Measurements from ENCODE around the gene TCF7L2.

Gene TCF7L2

DNA sequence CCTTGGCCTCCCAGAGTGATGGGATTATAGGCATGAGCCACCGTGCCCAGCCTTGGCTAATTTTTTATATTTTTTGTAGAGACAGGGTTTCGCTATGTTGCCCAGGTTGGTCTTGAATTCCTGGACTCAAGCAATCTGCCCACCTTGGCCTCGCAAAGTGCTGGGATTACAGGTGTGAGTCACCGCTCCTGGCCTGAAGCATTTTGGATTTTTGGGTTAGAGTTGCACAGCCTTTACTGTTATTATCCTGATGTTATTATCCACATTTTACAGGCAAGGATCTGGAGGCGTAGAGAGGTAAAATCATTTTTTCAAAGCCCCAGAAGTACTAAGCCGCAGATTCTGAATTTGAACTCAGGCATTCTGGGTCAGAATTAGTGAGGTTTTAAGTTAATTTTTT, 75.4 kb downstream of the TCF7L2 start:
- DNase-seq: no peak

DNA sequence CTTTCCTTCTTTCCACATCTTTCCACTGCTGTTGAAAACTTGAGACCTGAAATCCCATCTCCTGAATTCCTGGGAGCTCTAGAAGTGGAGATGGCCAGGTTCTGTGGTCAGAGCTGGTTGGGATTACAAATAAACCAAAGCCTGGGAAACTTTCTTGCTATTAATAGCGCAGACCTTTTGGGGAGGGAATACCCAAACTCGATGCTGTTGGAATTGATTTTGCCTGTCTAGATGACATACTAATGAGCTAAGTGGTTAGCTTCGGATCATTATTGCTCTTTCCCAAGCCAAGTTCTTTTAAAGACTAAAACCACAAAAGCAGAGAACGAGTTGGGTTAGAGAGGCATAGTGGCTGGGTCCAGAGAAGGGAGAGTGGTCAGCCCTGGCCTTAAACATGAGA, 76.6 kb downstream of the TCF7L2 start:
- no peak for DNase-seq

DNA sequence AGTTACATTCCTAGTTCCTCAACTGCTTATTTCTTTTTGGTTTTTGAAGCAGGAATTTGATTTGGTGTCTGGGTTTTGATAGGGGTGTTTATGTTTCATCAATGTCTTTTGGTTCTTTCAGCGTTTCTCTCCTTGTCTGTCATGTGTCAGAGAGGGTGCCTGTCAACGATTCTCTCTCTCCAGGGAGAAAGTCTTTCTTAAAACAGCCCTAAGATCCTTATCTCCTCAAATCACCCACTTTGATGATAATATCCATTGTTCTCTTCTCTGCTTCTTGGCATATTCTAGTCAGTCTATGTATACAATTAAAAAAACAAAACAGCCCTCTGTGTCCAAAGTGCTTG, 77.2 kb downstream of the TCF7L2 start:
- DNase-seq: no peak

DNA sequence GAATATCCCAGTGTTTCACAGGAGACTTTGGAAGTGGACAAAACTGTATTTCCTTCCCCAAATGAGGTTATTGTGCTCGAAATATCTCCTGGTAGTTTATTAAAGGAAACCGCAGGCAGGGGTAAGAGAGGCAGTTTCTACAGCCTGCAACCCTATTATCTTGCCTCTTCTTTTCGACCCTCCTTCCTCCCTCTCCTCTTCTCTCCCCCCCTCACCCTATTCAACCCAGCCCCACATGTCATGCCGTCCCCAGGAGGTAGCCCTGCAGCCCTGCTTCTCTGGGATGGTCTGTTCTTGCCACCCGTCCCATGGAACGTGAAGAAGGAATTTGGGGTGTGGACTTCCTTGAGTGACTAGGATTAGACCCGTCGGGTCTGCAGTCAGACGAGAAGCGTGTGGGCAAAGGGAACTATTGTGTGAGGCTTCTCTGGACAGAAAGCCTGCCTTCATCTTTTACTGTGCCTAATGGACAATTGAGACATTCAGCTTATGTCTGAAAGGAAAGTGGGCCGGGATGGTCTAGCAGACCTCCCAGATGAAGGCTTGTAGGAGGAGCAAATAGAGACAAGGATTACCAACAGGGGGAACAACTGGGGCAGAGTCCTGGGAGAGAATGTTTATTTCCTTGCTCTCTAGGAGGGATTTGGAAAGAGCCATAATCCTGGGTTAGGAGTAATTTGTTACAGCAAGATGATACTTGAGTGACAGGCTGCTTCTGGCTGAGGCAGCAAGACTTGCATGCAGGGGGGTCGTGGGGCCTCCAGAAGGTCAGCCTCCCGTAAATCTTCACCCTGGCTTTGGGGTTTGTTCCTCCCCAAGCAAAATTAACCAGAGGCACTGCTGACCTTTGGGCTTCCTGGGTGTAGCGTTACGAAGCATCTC, 77.8 kb downstream of the TCF7L2 start:
- no peak for DNase-seq

DNA sequence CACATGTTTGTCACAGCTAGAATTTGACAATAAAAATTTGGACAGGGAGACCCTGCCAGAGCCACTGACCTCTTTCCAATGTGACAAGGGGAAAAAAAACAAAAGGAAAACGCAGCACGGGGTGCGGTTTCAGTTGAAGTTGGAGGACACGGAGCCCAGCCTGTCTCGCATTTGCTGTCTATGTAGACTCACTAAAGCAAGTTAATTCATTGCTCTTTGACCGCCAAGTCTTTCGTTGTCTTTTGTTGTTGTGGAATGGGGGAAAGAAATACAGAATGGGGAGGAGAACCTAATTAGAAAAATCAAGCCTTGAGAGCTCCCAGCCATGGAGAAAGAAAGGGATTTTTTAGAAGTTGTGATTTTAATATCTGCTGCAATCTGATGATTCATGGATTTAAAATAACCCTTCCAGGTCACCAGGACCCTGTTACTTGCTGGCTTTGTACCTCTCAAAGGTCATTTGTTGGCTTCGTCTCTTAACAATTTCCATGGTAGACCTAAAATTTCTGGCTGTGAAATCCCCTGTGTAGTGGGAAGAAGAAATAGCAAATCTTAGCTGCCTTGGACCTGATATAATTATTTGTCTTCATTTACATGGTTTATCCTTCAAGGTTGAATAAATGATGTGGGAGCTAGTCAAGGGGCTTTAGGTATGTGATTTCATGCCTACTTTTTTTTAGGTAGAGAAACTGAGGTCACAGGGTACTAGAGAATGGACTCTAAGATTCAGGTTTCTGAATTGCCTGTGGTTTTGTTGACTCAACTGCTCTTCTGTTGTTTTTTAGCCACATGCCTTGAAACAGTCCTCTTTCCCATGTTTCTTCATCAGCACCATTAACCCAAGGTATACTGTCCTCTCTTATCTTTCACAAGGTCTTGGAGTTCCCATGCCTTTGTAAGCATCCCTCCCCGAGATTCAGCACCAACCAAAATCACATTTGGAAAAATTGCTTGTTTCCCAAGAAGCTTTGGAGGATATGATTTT, 78.7 kb downstream of the TCF7L2 start:
- no peak for DNase-seq

DNA sequence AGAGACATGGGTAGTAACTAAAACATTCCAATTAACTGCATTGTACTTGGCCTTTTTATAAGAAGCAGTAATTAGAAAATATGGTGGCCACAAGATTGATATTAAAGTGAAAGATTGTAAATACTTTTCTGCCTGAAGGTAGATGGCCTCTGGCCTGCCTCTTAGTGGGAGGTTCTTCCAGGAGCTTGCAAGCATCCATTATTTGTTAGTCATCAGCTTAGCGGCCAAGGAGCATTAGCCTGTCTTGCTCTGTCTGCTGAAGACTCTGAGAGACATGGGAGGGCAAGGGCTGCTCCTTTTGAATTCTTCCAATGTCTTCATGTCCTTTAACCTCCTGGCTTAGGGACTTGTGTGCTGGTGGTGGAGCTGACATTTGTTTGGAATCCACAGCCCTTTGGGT, 80.4 kb downstream of the TCF7L2 start:
- no peak for DNase-seq

DNA sequence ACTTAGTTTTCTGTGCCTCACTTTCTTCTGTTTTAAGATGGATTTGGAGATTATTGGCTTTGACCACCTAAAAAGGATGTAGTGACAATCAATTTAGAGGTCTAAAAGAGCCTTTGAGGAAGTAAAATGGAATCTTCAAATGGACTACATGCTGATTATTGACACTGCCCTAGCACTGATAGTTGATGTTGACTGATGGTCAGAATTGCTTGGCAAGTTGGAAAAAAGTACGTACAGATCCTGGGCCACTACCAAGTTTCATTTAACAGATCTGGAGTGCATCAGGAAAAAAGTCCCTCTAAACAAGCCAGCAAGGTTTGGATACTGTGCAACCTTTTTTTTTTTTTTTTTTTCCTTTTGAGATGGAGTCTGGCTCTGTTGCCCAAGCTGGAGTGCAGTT, 81.1 kb downstream of the TCF7L2 start:
- no peak for DNase-seq

DNA sequence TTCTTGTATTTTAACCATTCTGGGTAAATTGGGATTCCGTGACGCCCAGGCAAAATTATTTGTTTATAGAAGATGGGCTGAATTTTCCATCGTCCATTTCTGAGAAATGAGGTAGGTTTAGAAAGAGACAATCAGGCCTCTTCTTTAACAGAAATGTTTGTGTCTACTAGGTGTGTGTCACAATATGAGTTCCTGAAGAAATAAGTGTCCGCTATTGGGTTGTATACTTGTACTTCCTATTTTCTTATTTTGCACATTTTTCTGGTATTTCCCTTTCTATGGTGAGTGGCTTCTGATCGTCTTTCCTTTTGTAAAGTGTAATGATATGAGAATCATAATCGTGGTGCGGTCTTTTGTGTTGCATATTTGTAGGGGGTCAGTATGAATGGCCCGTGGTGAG, 83.9 kb downstream of the TCF7L2 start:
- no peak for DNase-seq

DNA sequence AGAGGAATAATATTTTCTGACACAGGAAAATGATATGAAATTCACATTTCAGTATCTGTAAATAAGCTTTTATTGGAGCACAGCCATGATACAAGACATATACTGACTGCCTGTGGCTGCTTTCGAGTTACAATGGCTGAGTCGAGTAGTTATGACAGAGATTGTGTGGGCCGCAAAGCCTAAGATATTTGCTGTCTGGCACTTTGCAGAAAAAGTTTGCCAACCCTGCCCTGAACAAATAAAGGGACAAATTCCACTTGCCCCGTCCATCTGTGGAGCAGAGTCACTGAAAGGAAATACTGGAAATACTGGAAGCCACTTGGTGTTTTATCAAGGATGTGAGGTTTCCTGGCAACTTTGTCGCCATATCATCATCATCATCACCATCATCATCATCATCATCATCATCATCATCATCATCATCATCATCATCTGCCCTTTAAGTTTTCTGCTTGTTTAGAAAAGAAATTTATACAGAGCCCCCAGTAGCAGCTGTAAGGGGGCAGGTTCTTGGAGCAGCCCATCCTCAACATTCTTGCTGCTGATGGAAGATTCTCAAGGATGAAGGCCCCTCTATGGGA, 85.8 kb downstream of the TCF7L2 start:
- DNase-seq: no peak

DNA sequence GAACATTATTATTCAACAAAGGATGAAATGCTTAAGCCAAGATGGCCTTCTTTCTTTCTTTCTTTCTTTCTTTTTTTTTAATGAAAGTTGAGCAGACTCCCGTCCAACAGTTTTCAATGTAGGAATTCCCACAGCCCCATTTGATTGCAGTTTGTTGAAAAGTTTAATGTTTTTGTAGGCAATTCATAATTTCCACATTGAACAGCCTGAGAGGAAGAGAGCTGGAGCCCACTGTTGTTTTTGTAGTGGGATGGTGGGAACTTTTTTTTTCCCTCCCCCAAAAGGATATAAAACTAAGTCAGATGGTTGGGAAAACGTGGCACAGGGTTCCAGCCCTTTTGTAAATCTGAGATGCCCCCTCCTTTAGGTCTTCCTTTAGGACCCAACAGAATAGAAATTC, 86.6 kb downstream of the TCF7L2 start:
- DNase-seq: no peak

DNA sequence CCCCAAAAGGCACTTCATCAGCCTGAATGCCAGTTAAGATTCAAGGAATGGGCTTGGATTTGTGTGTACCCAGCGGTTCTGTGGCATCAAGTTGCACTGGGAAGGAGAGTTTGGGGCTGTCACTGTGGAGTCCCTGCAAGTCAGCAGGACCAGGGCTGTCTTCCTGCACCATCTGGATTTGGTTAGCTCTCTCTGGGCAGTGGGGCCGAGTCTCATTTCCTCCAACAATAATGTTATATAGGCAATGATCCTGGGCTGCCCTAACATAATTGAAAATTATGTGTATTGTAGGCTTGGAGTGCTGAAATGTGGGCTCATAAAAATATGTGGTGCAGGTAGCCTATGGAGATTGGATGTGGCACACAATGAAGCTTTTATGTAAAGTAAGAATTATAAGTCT, 87.2 kb downstream of the TCF7L2 start:
- DNase-seq: no peak

DNA sequence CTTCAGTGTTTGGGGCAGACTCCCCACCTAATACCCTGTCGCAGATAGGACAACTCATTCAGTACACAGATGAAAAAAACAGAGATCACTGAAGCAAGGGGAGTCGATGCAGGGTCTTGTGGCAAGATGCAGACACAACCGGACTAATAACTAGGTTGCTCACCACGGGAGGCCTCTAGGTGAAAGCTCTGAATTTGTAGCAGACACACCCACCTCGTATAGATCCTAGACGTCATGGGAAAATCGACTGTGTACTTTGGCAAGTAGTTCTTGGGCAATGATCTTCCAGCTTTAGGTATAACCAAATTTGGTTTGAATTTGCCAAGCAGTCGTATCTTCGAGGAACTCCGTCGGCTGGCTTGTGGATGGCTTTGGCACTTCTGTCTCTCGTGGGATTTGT, 88.1 kb downstream of the TCF7L2 start:
- DNase-seq: no peak

DNA sequence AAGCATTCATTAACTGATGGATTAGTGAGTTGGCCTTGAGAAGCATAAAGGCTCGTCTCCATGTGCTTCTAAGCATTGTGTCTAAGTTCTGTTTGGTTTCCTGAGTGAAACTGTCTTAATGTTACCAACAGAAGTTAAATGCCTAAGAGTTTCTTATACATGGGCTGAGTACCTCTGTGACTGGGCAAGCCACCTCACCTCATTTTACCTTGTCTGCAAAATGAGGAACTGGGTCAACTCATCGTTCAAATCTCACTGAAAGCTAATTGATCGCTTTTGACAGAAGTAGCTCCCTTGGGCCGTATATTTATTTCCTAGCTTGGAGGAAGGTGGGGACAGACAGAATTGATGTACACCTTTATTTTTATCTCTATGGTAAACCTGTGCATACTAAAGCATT, 88.9 kb downstream of the TCF7L2 start:
- DNase-seq: no peak

DNA sequence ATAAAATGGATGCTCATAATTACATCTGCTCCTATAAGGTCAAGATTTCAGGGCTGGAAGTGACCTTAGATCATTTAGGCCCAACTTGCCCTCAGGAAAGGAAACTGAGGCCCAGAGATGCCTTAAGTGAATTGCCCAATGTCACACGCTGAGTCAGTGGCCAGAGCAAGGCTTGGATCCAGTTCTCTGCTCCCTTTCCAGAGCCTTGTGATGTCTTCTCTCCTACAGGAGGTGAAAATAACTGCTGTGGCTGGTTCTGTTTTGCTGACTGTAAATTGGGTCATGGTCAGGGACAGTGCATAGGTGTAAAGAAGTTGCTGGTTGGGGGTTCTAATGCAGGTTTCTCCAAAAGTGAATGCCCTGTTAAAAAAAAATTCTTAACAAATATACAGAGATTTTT, 91.3 kb downstream of the TCF7L2 start:
- no peak for DNase-seq

DNA sequence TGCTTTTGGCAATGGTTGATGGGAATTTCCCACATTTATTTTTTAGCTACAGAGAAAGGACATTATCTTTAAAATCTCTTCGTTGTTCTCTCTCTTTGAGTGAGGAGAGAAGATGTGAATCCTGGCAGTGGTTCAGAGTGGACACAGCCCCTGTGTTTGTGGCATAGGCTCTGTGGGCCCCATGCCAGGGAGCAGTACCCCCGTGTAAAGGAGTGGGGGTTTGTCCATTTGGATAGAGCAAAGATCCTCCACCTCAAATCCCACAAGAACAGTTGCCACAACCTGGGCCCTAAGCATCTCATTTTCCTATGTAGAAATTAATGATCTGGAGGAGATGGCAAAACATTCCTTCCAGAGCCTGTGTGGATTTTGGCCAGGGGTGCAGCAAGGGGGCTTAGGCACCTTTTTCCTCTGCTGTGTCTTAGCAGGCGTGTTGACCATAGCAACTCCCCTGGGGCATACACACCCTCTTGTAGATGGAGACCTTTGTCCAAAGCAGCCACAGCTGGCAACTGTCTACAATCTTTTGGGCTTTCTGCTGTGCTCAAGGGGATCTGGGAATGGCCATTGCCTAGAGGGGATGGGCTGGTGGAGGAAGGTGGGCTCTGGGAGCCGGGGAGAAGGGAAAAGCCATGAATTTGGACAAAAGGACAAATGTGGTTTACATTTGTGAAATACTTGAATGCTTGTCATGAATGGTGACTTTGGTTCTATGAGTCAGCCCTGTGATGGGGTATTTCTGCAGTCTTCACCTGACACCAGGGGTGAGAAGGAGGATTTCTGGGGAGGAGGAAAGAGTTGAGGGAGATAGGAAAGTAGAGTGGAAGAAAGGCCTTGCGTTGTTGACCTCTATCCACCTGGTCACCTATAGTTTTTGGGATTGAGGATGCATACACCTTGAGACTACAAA, 92.0 kb downstream of the TCF7L2 start:
- no peak for DNase-seq

DNA sequence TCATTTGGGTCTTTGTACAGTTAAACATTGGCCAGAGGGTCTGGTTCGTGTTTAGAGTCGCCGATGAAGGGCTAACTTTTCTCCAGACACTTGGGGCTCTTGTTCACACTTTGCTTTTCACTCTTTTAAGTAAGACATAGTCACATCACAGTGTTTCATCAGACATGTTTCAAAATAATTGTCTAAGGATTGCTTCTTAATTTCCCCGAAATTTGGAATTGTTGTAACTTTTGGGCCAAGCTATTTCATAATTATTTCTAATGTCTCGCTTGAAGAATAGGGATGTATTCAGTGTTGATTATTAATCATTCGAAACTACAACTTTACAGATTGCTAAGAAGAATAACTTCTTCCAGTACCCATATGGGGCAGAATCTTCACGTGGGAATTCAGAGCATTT, 92.8 kb downstream of the TCF7L2 start:
- no peak for DNase-seq

DNA sequence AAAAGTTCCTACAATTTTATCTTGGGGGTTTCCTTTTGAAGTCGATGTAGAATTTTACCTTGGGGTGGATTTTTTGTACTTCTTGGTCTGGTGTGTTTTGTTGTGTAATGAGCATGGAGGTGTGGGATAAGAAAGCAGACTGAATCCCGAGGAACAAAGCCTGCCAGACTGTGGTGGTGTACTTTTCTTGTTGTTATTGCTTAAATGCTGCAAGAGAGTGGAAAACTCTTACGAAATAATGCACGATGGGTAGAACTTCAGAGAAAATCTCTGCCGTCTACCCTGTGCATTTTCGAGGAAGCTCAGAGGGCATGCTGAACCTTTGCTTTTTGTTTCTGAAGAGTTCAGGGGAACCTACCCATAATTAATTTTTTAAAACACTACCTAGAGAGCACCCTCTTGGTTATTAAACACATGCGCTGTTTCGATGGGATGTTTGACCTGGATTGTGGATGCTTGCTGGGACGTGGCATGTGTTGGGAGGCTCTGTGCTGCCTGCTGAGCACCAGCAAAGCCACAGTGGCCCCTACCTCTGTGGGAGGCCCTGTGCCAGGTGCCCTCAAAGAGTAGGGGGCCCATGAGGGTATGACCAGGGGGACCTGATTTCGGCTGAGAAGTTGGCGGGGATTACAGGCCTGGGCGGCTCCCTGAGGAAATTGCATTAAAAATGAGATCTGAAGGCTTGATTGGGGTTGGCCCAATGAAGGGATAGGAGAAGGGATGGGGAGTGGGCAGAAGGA, 94.1 kb downstream of the TCF7L2 start:
- DNase-seq: no peak

DNA sequence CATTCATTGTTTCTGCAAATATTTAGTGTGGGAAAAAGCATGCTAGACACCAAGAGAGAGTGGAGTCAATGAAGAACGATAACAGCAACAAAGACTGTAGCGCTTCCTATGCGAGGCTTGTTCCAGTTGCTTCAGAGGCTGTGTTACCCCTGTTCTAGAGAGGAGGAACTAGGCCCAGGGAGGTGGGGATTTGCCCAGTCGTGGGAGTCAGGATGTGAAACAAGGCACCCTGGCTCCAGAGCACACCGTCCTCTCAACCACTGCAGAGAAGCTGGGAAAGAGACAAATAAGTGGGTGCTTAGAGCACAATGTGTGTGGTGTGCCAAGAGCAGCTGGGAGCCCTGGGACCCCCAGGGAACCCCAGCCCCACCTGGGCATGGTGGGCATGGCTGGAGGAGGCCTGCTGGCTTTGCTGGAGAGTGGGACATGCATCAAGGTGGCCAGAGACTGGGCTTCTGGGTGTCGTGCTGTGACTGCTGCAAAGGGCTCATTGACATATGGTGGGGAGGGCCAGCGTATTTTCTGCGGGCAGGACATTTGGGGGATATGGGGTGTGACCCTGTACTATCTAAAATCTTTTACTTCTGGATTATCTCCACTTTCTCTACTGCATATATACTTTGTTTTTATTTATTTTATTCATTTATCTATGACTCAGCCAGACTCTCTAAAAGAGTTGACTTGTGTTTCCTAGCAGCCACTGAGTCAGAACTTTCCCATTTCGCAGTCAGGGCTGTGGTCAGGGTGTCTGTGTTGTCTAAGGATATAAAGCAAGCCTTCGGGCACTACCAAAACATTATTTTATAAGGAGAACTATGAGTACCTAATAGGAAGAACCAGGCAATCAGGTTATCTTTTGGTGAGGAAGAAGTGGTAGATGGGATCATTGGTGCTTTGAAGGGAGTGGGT, 95.4 kb downstream of the TCF7L2 start:
- no peak for DNase-seq

DNA sequence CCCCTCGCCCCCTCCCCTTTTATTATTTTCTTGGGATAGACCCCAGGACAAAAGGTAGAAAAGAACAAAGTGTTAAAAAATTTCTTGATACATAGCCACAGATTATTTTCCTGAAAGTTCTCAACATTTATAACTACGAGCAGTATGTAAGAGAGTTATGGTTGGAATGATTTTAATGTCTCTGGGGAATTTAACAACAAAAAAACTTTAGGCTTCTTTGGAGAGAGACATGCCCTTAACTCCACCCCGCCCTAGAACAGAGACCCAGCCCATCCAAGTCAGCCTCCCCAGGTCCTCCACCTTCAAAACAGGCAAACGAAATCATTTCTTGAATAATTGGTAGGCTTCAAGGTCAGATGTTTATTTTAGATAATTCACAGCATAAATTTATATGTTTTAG, 97.1 kb downstream of the TCF7L2 start:
- no peak for DNase-seq

DNA sequence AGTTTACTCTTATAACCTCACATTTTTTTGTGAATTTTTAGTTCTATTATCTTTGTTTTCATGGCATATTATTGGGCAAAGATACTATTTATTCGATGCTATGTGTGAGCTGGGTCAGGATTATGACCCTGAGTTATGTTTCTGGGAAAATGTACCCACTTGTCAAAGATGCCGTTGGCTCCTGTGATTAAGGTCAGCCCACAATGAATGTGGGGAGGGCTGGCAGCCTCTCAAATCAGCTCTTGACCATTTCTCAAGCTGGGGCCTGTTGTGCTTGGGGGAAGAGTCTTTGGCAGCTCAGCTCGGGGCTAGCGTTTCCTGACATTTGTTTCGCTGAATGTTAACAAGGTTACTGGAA, 97.5 kb downstream of the TCF7L2 start:
- no peak for DNase-seq
